ENCODE results near the gene RAI14. TPM values are rescaled to one million over a fixed set of nuclear protein-coding genes. Genes with fewer than 3 reads are reported as not detected.
"Not testable (repeated sequence)": the region's sequence is repeated elsewhere in the genome, so short reads cannot be mapped to it uniquely, and the experiment has no call there.

RAI14 gene
- total and polyA plus RNA-seq, 5 donors: 4.5 to 22.7 (median 11.8) TPM

DNA sequence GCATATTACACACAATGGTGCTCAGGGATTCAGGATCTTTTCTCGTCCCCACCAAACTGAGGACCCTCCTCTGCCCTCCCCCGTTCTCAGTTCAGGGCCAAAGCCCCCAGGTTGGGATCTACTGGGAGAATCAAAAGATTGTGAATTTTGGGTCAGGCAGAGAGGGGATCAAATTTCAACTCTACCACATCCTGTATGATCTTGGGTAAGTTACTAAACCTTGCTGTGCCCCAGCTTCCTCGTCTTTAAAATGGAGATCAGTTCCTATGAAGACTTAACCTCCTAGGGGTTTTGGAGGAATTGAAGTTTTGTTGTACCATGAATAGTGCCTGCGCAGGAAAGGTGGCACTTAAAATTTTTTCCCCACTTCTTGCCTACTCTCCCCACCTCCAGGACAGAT is 62.4 kb downstream of the RAI14 start:
- intact Hi-C loops (cut with DNase I): no loop called here

DNA sequence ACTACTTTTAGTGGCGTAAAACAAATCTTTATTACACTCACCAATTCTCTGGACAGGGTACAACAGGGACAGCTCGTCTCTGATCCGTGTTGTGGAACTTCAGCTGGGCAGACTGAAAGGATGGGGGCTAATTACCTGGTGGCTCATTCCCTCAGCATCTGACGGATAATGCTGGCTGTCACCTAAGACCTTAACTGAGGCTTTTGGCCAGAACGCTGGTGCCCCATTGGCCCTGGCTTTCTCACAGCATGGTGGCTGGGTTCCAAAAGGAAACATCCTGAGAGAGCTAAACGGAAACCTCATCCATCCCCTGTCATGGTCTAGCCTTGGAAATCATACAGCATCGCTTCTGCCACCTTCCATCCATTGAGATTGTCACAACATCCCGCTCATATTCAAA is 62.9 kb downstream of the RAI14 start:
- 88% methylated on average over 8 of the region's 8 CpGs for WGBS
- DNase-seq (no peak), ATAC-seq (no peak)
- intact Hi-C loops (cut with DNase I): no loop called here
- Histone ChIP-seq H3K4me1 (ENCODE audit: control insufficient read depth, insufficient read depth, low read length) (peaks cover 3% of the 10 kb centered on the region), H3K4me3 (ENCODE audit: low read length) (no peak overlapping the region), H3K27ac (ENCODE audit: low read length) (no peak overlapping the region), H3K9me3 (ENCODE audit: control insufficient read depth, low read length) (no peaks in the 10 kb centered on the region), H3K27me3 (ENCODE audit: control insufficient read depth, insufficient read depth) (no peaks in the 10 kb centered on the region)

More for the DNA sequence above, 62.4 kb downstream of the RAI14 start:
- Histone ChIP-seq H3K27me3 (ENCODE audit: control insufficient read depth, insufficient read depth) (no peaks in the 10 kb centered on the region), H3K4me1 (ENCODE audit: control insufficient read depth, insufficient read depth, low read length) (peaks cover 3% of the 10 kb centered on the region), H3K9me3 (ENCODE audit: control insufficient read depth, low read length) (no peaks in the 10 kb centered on the region), H3K27ac (ENCODE audit: low read length) (no peak overlapping the region), H3K4me3 (ENCODE audit: low read length) (no peak overlapping the region)
- ATAC-seq (no peak), DNase-seq (no peak)
- 94% methylated on average over 4 of the region's 4 CpGs for WGBS

DNA sequence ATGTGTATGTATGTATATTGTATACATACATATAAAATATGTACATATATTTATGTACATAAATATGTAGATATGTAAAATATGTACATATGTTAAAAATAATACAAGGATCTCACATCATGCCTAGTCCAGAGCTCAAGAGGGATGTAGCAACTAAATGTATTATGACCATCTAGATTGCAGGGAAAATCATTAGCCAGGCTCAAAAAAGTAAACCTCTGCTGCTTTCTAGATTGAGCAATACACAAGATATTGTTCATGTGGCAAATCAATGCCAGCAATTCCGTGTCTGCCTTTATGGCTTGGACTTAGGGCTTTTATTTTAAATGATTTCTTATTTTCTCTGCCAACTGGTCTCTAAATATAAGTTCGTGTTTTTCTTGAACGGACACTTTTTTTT is 65.2 kb downstream of the RAI14 start:
- no peaks in the 10 kb centered on the region for H3K27me3 ChIP-seq (ENCODE audit: control insufficient read depth, insufficient read depth)
- WGBS: 72% methylated on average over 3 of the region's 3 CpGs
- intact Hi-C loops (cut with DNase I): no loop called here
- no peak overlapping the region for H3K27ac ChIP-seq (ENCODE audit: low read length)
- no peak overlapping the region for H3K4me3 ChIP-seq (ENCODE audit: low read length)
- peaks cover 3% of the 10 kb centered on the region for H3K4me1 ChIP-seq (ENCODE audit: control insufficient read depth, insufficient read depth, low read length)
- ATAC-seq (no peak), DNase-seq (no peak)
- H3K9me3 ChIP-seq (ENCODE audit: control insufficient read depth, low read length): peaks cover under 1% of the 10 kb centered on the region

DNA sequence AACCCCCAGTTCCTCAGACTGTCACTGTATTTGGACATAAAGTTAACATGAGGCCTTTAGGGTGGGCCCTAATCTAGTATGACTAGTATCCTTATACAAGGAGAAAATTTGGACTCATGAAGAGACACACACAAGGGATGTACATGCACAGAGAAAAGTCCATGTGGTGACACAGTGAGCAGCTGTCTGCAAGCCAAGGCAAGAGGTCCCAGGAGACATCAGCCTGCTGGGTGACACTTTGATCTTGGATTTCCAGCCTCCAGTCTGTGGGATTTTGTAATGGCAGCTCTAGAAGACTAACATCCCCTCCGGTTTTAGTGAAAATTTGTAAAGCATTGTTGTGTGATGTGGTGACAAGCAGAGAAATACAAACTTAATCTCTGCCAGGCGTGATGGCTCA is 66.1 kb downstream of the RAI14 start:
- no peak for ATAC-seq
- 98% methylated on average over 2 of the region's 2 CpGs for WGBS
- DNase-seq: no peak
- Histone ChIP-seq H3K4me1 (ENCODE audit: control insufficient read depth, insufficient read depth, low read length) (peaks cover 3% of the 10 kb centered on the region), H3K4me3 (ENCODE audit: low read length) (no peak overlapping the region), H3K27ac (ENCODE audit: low read length) (no peak overlapping the region), H3K9me3 (ENCODE audit: control insufficient read depth, low read length) (peaks cover 2% of the 10 kb centered on the region), H3K27me3 (ENCODE audit: control insufficient read depth, insufficient read depth) (no peaks in the 10 kb centered on the region)
- intact Hi-C loops (cut with DNase I): no loop called here

DNA sequence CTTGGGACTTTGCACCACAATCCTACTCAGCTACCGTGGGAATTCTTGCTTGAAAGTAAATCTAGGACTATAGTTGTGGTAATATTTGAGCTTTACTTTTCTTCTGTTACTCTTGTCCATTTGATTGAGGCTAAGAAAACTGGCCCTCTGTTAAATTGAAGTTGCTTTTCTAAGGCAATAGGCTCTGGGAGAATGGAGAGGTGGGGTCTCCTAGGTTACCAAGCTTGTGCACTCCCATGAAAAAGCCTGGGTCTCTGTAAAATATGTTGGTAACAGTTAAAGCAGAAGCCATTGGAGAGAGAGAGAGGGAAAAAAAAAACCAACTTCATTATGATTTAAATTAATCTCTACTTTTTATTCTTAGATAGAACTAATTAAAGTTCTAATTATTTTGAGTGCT is 68.6 kb downstream of the RAI14 start:
- no peak for DNase-seq
- Histone ChIP-seq H3K9me3 (ENCODE audit: control insufficient read depth, low read length) (peaks cover 2% of the 10 kb centered on the region), H3K27me3 (ENCODE audit: control insufficient read depth, insufficient read depth) (no peaks in the 10 kb centered on the region), H3K4me1 (ENCODE audit: control insufficient read depth, insufficient read depth, low read length) (no peaks in the 10 kb centered on the region), H3K27ac (ENCODE audit: low read length) (no peak overlapping the region), H3K4me3 (ENCODE audit: low read length) (no peak overlapping the region)
- intact Hi-C loops (cut with DNase I): no loop called here
- 79% methylated on average over 1 of the region's 1 CpG for WGBS
- no peak for ATAC-seq

DNA sequence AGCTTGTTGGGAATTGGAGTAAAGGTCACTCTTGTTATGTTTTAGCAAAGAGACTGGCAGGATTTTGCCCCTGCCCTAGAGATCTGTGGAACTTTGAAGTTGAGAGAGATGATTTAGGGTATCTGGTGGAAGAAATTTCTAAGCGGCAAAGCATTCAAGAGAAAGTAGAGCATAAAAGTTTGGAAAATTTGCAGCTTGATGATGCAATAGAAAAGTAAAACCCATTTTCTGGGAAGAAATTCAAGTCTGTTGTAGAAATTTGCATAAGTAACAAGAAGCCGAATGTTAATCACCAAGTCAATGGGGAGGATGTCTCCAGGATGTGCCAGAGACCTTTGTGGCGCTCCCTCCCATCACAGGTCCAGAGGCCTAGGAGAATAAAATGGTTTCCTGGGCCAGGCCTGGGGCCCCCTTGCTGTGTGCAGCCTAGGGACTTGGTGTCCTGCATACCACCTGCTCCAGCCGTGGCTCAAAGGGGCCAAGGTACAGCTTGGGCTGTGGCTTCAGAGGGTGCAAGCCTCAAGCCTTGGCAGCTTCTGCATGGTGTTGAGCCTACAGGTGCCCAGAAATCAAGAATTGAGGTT is 71.1 kb downstream of the RAI14 start:
- DNase-seq; H3K9me3 ChIP-seq (ENCODE audit: control insufficient read depth, low read length); intact Hi-C loops (cut with DNase I); H3K4me3 ChIP-seq (ENCODE audit: low read length); H3K27ac ChIP-seq (ENCODE audit: low read length); H3K4me1 ChIP-seq (ENCODE audit: control insufficient read depth, insufficient read depth, low read length); ATAC-seq; H3K27me3 ChIP-seq (ENCODE audit: control insufficient read depth, insufficient read depth): not testable (repeated sequence)
- 92% methylated on average over 4 of the region's 4 CpGs for WGBS

DNA sequence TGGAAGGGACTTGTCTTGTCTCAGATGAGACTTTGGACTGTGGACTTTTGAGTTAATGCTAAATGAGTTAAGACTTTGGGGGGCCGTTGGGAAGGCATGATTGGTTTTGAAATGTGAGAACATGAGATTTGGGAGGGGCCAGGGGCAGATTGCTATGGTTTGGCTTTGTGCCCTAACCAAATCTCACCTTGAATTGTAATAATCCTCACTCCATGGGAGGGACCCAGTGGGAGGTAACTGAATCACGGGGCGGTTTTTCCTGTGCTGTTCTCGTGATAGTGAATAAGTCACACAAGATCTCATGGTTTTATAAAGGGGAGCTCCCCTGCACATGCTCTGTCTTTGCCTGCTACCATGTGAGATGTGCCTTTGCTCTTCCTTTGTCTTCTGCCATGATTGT is 72.1 kb downstream of the RAI14 start:
- ATAC-seq: no peak
- no peaks in the 10 kb centered on the region for H3K4me1 ChIP-seq (ENCODE audit: control insufficient read depth, insufficient read depth, low read length)
- no peaks in the 10 kb centered on the region for H3K27me3 ChIP-seq (ENCODE audit: control insufficient read depth, insufficient read depth)
- 87% methylated on average over 4 of the region's 4 CpGs for WGBS
- no peak for DNase-seq
- H3K27ac ChIP-seq (ENCODE audit: low read length): no peak overlapping the region
- H3K4me3 ChIP-seq (ENCODE audit: low read length): no peak overlapping the region
- peaks cover 2% of the 10 kb centered on the region for H3K9me3 ChIP-seq (ENCODE audit: control insufficient read depth, low read length)
- intact Hi-C loops (cut with DNase I): no loop called here

DNA sequence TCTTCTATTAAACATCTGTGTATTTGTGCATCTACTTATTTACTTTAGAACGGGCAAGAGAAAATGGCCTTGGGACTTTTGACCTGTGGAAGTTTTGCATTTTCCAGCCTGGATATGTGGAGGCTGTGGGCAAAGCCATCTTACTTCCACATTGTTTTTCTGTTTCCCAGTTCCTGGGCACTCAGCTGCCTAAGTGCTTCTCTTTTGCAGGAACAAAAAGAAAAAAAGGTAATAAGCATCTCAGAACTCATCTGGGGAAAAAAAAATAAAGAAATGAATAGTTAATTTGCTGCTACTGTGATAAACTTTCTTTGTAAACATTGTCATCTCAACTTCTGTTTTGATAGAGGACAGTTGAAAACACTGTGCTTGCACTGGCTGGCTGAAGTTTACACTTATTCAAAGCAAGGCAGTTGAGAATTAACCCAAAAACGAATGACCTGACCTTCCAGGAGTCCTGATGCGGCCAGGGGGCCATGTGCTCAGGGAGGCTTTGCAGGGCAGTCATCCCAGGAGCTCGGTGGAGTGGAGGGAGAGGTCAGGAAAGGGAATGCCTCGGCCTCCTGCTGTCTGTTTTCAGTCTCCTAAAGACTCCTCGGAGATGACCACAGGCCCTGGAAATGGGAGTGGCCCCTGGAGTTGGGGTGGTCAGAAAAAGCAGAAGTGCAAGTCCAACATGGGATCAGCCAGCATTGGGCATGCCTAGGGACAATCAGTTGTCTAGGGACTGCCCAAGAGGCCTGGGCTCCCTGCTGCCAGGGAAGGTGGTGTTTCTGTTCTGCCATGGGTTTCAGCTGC is 75.5 kb downstream of the RAI14 start:
- Histone ChIP-seq H3K4me3 (ENCODE audit: low read length) (no peak overlapping the region), H3K27me3 (ENCODE audit: control insufficient read depth, insufficient read depth) (no peaks in the 10 kb centered on the region), H3K27ac (ENCODE audit: low read length) (no peak overlapping the region), H3K4me1 (ENCODE audit: control insufficient read depth, insufficient read depth, low read length) (no peaks in the 10 kb centered on the region), H3K9me3 (ENCODE audit: control insufficient read depth, low read length) (no peaks in the 10 kb centered on the region)
- ATAC-seq (peak in 1 of 2 donors; percentile 19), DNase-seq (no peak)
- intact Hi-C loops (cut with DNase I): no loop called here
- 69% methylated on average over 6 of the region's 6 CpGs for WGBS

DNA sequence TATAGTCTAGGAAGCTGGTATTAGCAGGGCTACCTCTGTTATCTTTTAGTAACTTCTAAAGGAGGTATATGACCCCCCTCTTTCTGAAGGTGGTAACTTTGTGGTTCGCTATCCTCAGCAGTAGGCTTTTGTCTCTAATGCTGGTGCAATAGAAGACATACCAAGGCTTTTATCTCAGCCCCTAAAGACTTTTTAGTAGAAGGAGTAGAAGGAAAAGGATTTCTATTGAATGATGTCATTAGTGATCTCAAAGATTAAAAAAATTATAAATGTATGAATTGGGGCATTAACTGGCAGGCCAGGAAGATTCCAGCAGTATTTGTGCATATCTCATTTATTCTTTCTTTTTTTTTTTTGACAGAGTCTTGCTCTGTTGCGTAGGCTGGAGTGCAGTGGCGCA is 78.2 kb downstream of the RAI14 start:
- ATAC-seq (no peak), DNase-seq (no peak)
- no peak overlapping the region for H3K27ac ChIP-seq (ENCODE audit: low read length)
- intact Hi-C loops (cut with DNase I): no loop called here
- no peaks in the 10 kb centered on the region for H3K27me3 ChIP-seq (ENCODE audit: control insufficient read depth, insufficient read depth)
- peaks cover 4% of the 10 kb centered on the region for H3K4me1 ChIP-seq (ENCODE audit: control insufficient read depth, insufficient read depth, low read length)
- WGBS: 94% methylated on average over 3 of the region's 3 CpGs
- no peaks in the 10 kb centered on the region for H3K9me3 ChIP-seq (ENCODE audit: control insufficient read depth, low read length)
- H3K4me3 ChIP-seq (ENCODE audit: low read length): no peak overlapping the region

DNA sequence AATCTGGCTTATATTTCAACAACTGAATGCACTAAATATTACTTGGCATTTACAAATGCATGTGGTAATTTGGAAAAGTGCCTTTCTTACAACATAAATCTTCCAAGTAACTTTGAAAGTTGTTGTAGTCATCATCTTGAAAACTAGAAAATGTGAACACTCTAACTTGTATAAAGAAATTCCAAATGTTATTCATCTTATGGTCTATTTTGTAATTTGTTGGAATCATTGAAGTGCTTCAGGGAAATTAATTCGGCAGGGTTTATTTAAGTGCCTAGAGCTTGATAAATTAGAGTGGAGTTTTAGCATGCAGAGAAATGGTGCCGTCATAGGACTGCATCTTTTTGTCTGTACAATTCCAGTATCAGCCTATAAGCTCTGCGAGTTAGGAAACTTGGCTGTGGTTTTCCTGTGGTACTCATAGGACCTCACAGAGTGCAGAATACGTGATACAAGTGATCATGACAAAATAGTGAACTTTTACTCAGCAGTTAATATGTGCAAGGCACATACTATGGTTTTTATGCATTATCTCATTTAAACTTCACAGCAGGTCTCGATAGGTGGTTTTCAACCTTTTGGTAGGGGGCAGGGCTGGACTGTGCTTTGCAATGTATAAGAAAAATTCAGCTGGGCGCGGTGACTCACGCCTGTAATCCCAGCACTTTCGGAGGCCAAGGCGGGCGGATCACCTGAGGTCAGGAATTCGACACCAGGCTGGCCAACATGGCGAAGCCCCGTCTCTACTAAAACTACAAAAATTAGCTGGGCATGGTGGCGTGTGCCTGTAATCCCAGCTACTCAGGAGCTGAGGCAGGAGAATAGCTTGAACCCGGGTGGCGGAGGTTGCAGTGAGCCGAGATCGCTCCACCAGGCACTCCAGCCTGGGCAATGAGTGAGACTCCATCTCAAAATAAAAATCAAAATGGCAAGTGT is 79.6 kb downstream of the RAI14 start:
- 92% methylated on average over 19 of the region's 19 CpGs for WGBS
- intact Hi-C loops (cut with DNase I): no loop called here
- no peak overlapping the region for H3K27ac ChIP-seq (ENCODE audit: low read length)
- H3K9me3 ChIP-seq (ENCODE audit: control insufficient read depth, low read length): no peaks in the 10 kb centered on the region
- no peak overlapping the region for H3K4me3 ChIP-seq (ENCODE audit: low read length)
- DNase-seq (no peak), ATAC-seq (no peak)
- H3K4me1 ChIP-seq (ENCODE audit: control insufficient read depth, insufficient read depth, low read length): peaks cover 4% of the 10 kb centered on the region
- no peaks in the 10 kb centered on the region for H3K27me3 ChIP-seq (ENCODE audit: control insufficient read depth, insufficient read depth)
